Stimulated activated CD4-positive, alpha-beta T cell treated with anti-CD3 and anti-CD28 coated beads, Interleukin-1b, Interleukin-23, amount 100 ng/mL, for 4 hours (primary cell): ENCODE data around the gene TMEM215.
"Not testable (repeated sequence)": the region's sequence is repeated elsewhere in the genome, so short reads cannot be mapped to it uniquely, and the experiment has no call there.

Experiments used
- DNase-seq, 2 donors: peaks; one replicate each; pipeline ENCODE4 v3.0.0-alpha.2; 2020; ENCODE audit warnings: low read depth in 2 of 2

TMEM215 gene

GRCh38 chr9:32783168-32783891 lies at the start of gene TMEM215:
Gene TMEM215, plus strand, starts transcription at chr9:32783540. Its CDS starts 644 bp downstream, at chr9:32784184.
- no peak for DNase-seq

GRCh38 chr9:32735476-32735875 lies 47.9 kb upstream of the TMEM215 start:
- DNase-seq = no peak

GRCh38 chr9:32737378-32737777 lies 46.0 kb upstream of the TMEM215 start:
- DNase-seq = no peak

- DNase-seq = no peak
Observed at GRCh38 chr9:32738501-32739172, 44.7 kb upstream of the TMEM215 start.

DNA sequence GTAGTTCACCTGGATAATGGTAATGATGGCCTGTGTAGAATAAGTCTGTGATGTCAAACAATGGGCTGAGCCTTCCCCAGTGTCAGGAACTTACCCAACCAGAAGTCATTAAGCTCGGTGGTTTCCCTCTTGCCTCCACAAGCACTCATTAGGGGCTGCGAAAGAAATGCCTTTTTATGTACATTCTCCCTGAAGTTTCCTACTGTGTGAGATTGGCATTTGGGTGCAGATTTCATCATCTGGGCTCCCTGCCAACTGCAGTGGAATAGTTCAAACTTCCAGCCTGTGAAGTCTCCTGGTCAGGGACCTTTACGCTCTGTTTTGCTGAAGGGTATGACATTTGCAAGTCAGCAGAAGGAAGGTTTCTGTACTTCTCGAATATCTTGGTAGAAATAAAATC lies 41.6 kb upstream of the TMEM215 start:
- DNase-seq = no peak

DNA sequence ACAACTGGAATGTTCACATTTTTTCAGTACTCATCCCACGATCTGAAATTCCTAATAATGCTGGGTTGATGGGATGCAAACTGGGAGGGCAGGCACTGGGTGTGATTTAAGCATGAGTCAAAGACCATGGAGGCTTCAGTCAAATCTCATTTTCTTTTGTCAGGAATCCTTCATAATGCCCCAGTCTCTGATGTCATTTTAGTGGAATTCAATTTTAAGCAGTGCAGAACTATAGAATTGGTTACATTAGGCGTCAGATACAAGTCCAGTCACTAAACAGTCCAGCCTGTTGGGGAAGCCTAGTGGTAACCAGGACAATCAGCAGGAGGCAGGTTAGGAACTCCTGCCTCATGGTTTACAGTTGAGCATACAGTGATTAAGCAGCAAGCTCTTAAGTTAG lies 41.0 kb upstream of the TMEM215 start:
- no peak for DNase-seq

GRCh38 chr9:32748013-32748412 lies 35.3 kb upstream of the TMEM215 start:
- DNase-seq = no peak

GRCh38 chr9:32755730-32756129 lies 27.6 kb upstream of the TMEM215 start:
- DNase-seq = no peak

DNA sequence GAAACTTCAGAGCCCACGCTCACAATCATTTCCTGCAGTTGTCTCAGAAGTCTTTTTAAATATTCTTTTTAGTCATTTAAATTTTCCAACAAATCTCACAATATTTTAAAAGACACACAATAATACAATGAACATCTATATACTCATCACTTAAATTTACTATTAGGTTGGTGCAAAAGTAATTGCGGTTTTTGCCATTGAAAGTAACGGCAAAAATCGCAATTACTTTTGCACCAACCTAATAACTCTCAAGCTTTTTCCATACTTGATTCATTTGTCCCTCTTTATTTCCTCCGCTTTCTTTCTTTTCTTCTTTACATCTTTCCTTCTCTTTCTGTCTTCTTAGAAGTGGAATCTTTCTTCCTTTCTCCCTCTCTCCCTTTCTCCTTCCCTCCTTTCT lies 19.2 kb upstream of the TMEM215 start:
- DNase-seq = no peak

GRCh38 chr9:32775283-32775682 lies 8.1 kb upstream of the TMEM215 start:
- DNase-seq = no peak

- no peak for DNase-seq
Observed at GRCh38 chr9:32776201-32776600, 7.1 kb upstream of the TMEM215 start.

DNA sequence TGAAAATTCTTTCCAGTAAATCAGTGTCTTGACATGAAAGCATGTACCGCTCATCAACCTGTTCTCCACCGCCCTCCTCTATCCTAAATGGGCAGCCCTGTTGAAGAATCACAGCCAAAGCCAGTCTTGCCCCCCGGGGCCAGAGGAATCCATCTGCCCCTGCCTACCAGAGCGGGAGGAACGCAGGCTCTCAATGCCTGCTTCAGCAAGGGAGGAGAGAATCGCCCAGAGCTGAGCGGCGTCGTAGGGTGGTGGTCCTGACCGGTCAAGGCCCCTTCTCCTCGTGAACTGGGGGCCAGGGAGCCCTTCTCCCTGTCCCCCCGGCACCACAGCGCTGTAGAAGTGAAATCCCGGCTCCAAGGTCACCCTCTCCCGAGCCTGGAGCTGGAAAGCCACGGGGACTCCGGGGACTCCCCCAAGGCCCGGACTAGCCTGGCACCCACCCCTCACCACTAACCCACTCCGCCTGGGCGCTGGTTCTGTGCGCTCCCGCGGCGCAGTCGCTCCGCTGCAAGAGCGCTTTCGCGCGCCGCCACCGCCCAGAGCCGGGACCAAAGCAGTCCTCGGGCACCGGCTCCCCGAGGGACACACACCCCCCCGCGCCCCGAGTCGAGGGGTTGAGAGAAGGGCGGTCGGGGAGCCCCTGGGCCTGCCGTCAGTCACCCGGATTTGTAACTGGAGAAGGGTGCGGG lies 718 bp upstream of the TMEM215 start:
- no peak for DNase-seq

DNA sequence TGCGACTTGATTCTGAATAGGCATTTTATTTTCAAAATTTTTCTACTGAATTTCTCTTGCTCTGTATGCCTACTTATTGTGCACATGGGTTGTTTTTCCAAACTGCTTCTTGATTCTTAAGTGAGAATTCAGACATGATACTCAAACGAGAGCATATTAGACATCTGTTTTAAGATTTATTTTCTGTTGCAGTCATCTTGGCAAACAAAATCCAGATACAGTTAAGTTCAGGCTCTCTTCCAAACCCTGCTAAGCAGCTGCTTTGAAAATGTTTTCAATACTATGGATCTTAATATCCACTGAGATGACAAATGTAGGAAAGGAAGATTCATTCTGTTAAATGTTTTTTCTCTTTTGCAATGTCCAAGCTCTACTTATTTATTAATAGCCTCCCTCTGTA lies 4.5 kb downstream of the TMEM215 start:
- DNase-seq = no peak

DNA sequence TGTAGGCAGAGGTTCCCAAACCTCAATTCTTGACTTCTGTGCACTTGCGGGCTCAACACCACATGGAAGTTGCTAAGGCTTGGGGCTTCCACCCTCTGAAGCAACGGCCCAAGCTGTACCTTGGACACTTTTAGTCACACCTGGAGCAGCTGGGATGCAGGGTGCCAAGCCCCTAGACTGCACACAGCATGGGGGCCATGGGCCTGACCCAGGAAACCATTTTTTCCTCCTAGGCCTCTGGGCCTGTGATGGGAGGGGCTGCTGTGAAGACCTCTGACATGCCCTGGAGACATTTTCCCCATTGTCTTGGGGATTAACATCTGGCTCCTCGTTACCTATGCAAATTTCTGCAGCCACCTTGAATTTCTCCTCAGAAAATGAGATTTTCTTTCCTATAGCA lies 12.7 kb downstream of the TMEM215 start:
- DNase-seq = not testable (repeated sequence)

DNA sequence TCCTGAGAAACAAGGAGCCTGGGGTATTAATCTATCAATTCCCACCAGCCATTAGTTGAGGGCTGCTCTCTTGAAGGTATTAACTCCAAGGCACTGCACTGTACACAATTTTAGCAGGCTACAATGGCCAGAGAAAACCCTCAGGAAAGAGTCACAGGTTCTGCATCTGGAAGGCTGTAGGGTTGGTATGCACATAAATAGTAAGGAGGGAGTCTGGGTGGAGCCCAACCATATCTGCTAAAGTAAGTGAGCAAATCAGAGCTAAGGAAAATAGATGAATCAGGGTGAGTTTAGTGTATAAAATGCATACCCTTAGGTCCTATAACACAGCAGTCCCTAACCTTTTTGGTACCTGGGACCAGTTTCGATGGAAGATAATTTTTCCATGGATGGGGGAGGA lies 18.2 kb downstream of the TMEM215 start:
- DNase-seq = no peak

DNA sequence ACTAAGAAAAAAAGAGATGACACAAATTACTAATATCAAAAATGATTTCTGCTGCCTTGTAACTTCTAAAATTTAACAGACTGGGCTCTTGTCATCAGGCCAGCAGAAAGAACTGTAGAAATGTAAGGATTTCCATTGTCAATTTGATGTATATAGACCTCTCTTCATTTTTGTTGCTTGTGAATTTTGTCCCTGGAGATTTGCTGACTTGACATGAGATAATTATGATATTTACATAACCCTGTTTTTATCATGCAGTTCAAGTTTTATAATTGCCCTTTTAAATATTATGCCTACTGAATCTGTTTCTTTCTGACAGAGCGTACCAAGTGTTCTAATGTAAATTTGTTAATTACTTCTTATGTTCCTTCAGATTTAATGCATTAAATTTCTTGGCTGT lies 23.9 kb downstream of the TMEM215 start:
- no peak for DNase-seq

- DNase-seq = no peak
Observed at GRCh38 chr9:32811246-32811645, 27.9 kb downstream of the TMEM215 start.

- DNase-seq = no peak
Observed at GRCh38 chr9:32820322-32820721, 37.0 kb downstream of the TMEM215 start.

GRCh38 chr9:32823101-32823500 lies 39.8 kb downstream of the TMEM215 start:
- DNase-seq = no peak

DNA sequence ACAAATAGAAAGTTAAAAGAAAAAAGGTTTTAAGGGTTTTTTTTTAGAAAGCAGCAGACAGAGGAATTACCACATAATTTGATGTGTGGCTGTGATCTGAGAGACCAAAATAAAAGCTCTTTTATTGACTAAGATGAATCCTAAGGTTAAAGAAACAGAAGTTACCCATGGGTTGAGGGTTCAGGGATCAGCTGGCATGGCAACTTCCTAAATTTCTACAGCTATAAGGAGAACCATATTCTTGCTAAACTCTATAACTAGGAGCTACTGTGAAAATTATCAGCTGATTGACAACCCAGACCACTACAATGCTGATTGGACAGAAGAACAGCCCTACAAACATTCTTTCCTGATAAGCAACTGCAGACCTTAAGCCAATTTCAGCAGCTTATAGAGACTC lies 40.2 kb downstream of the TMEM215 start:
- no peak for DNase-seq

GRCh38 chr9:32825203-32825602 lies 41.9 kb downstream of the TMEM215 start:
- DNase-seq = no peak

- no peak for DNase-seq
Observed at GRCh38 chr9:32828861-32829260, 45.5 kb downstream of the TMEM215 start.

DNA sequence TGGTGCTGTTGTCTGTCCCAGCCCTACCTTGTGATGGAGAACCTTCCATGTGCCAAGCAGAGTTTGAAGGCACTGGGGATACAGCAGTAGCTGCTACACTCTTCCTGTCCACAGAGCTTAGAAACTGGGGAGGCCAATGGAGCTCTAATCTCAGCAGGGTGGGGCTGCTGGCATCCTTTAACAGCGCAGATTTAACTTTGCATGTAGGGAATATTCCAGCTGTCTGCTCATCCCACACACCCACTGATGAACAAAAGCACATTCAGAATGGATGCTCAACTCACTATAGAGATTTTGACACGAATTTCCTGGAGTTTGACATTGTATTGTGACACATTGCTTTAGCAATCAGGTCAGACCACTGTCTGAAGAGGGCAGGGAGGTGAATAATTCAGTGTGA lies 49.0 kb downstream of the TMEM215 start:
- DNase-seq = no peak
